Left ventricle myocardium inferior (tissue), 1 donor: ENCODE measurements around the gene DNAJC7. TPM values are rescaled to one million over a fixed set of nuclear protein-coding genes. Genes with fewer than 3 reads are reported as not detected.

Experiments used
- DNase-seq: peaks from one replicate; pipeline ENCODE4 v3.0.0-alpha.2; 2020
- H3K27ac ChIP-seq: fragments of 200-600 bp; replicated peaks from 2 replicates; pipeline ENCODE4 v1.8.0; 2021
- H3K27me3 ChIP-seq: fragments of 200-600 bp; 2 replicates; pipeline ENCODE4 v1.8.0; 2021; ENCODE audit warnings: low read depth
- H3K36me3 ChIP-seq: fragments of 200-600 bp; 2 replicates; pipeline ENCODE4 v1.8.0; 2021
- H3K4me1 ChIP-seq: fragments of 200-600 bp; 2 replicates; pipeline ENCODE4 v1.8.0; 2021
- H3K4me3 ChIP-seq: fragments of 200-600 bp; 2 replicates; pipeline ENCODE4 v1.8.0; 2021; ENCODE audit warnings: mild to moderate bottlenecking, moderate library complexity
- H3K9me3 ChIP-seq: fragments of 200-600 bp; replicated peaks from 2 replicates; pipeline ENCODE4 v1.8.0; 2021
- CTCF ChIP-seq: fragments of 200-600 bp; IDR thresholded peaks from 2 replicates; pipeline ENCODE4 v1.8.0; 2021; ENCODE audit warnings: antibody characterized with exemption, mild to moderate bottlenecking, borderline replicate concordance
- intact Hi-C: fragments of 100-400 bp; cut with micrococcal nuclease; formaldehyde crosslinking; loops from one replicate; pipeline ENCODE4 v1.11.0; 2022
- total RNA-seq: library from RNA; stranded (reverse); fragmentation: NEBNext Ultra II Directional; extraction: Animal tissue kit (Norgen Biotek cat#: 25700); gene quantifications from one replicate; pipeline ENCODE4 v1.2.1, GENCODE V29; 2021
- donor health status: DM: no; HTN: yes; CAD: no; lungs with severe emphysema.

The DNAJC7 gene
- total RNA-seq, 1 donor from 2014 or later, result 71.2 TPM

- DNase-seq, result no peak
- Histone ChIP-seq H3K27me3 (no peaks in the 10 kb centered on the region), H3K36me3 (peaks cover 97% of the 10 kb centered on the region), H3K27ac (no peak overlapping the region), H3K4me3 (no peak overlapping the region), H3K9me3 (no peaks in the 10 kb centered on the region), H3K4me1 (no peaks in the 10 kb centered on the region)
- no peak for TF ChIP-seq CTCF
- intact Hi-C loops, result no loop called here
These were observed 28.8 kb downstream of the DNAJC7 start for GRCh38 chr17:41988418-41988817.

- intact Hi-C loops, result no loop called here
- DNase-seq, result no peak
- H3K4me3 ChIP-seq, result no peak overlapping the region
- no peaks in the 10 kb centered on the region for H3K4me1 ChIP-seq
- no peak for TF ChIP-seq CTCF
- no peak overlapping the region for H3K27ac ChIP-seq
- peaks cover 97% of the 10 kb centered on the region for H3K36me3 ChIP-seq
- H3K27me3 ChIP-seq, result no peaks in the 10 kb centered on the region
- no peaks in the 10 kb centered on the region for H3K9me3 ChIP-seq
These were observed 29.6 kb downstream of the DNAJC7 start for GRCh38 chr17:41987642-41988041.

- Histone ChIP-seq H3K27me3 (no peaks in the 10 kb centered on the region), H3K4me3 (no peak overlapping the region), H3K27ac (no peak overlapping the region), H3K9me3 (no peaks in the 10 kb centered on the region), H3K4me1 (no peaks in the 10 kb centered on the region), H3K36me3 (peaks cover 97% of the 10 kb centered on the region)
- intact Hi-C loops, result no loop called here
- no peak for DNase-seq
- no peak for TF ChIP-seq CTCF
These were observed 30.6 kb downstream of the DNAJC7 start for GRCh38 chr17:41986634-41987033.

DNA sequence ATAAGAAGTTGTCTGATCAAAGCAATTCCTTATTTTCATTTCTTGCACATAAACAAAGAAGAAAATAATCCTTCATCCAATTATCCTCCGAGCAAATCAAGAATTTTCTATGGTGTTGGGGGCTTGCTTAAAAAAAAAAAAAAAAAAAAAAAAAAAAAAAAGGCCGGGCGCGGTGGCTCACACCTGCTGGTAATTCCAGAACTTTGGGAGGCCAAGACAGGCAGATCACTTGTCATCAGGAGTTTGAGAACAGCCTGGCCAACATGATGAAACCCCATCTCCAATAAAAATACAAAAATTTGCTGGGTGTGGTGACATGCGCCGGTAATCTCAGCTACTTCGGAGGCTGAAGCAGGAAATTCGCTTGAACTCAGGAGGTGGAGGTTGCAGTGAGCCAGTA lies 31.3 kb downstream of the DNAJC7 start:
- no peak for DNase-seq
- Histone ChIP-seq H3K36me3 (peaks cover 97% of the 10 kb centered on the region), H3K4me1 (no peaks in the 10 kb centered on the region), H3K27me3 (no peaks in the 10 kb centered on the region), H3K4me3 (no peak overlapping the region), H3K9me3 (no peaks in the 10 kb centered on the region), H3K27ac (no peak overlapping the region)
- no peak for TF ChIP-seq CTCF
- intact Hi-C loops, result no loop called here

DNA sequence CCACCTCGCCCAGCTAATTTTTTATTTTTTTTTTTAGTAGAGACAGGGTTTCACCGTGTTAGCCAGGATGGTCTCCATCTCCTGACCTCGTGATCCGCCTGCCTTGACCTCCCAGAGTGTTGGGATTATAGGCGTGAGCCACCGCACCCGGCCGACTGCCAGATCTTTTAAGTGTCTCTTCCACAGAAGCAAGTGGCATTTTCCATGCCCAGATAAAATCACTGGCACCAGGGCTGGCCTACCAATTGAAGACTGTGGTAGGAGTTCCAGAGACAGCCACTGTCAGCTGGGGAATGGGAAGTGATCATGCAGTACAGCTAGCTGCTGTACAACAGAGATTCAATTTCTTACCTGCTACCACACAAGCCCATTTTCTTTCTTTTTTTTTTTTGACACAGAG lies 32.8 kb downstream of the DNAJC7 start:
- no peak overlapping the region for H3K4me3 ChIP-seq
- H3K36me3 ChIP-seq, result peaks cover 94% of the 10 kb centered on the region
- H3K4me1 ChIP-seq, result no peaks in the 10 kb centered on the region
- no peak overlapping the region for H3K27ac ChIP-seq
- no peaks in the 10 kb centered on the region for H3K27me3 ChIP-seq
- DNase-seq, result no peak
- H3K9me3 ChIP-seq, result no peaks in the 10 kb centered on the region
- intact Hi-C loops, result no loop called here
- TF ChIP-seq CTCF, result no peak
